ENCODE data around the gene LDHAL6B.

DNA sequence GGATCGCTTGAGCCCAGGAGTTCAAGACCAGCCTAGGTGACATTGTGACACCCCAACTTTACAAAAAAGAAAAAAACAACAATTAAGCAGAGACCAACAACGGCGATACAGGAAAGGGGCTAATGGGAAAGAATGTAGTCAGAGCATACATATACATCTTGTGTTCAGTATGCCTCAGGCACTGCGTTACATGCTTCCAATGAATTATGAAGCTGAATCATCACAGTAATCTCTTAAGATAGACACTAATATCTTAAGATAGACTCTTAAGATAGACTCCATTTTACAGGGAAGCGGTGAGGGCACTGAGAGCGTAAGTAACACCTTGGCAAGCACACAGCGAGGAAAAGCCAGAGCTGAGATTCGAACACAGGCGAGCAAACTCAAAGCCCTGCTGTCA is 6.1 kb upstream of the LDHAL6B start:
- no peak for TF ChIP-seq EP300 (IDR thresholded peaks at IDR 0.05)
- TF ChIP-seq, protein P1, sequence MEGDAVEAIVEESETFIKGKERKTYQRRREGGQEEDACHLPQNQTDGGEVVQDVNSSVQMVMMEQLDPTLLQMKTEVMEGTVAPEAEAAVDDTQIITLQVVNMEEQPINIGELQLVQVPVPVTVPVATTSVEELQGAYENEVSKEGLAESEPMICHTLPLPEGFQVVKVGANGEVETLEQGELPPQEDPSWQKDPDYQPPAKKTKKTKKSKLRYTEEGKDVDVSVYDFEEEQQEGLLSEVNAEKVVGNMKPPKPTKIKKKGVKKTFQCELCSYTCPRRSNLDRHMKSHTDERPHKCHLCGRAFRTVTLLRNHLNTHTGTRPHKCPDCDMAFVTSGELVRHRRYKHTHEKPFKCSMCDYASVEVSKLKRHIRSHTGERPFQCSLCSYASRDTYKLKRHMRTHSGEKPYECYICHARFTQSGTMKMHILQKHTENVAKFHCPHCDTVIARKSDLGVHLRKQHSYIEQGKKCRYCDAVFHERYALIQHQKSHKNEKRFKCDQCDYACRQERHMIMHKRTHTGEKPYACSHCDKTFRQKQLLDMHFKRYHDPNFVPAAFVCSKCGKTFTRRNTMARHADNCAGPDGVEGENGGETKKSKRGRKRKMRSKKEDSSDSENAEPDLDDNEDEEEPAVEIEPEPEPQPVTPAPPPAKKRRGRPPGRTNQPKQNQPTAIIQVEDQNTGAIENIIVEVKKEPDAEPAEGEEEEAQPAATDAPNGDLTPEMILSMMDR (IDR thresholded peaks at IDR 0.05), result no peak

All from esophagus muscularis mucosa (tissue), 3 donors.